DND-41 (cell line): Measurements from ENCODE around the gene EIPR1.

ENCODE experiments used
- ATAC-seq: fragments of 200-7000 bp; cut with Tn5 transposase; 3 replicates; pipeline ENCODE4 v1.9.1; 2021; ENCODE audit warnings: low read depth; ENCODE audit not compliant: insufficient read depth
- DNase-seq: peaks from one replicate; pipeline ENCODE4 v3.0.0-alpha.2; 2020
- H2AFZ ChIP-seq: 2 replicates; pipeline ENCODE4 v1.6.0; 2012; ENCODE audit warnings: low read depth, low read length
- H3K27ac ChIP-seq: 2 replicates; pipeline ENCODE4 v1.5.1; 2012; ENCODE audit warnings: low read length, inconsistent platforms
- H3K27me3 ChIP-seq: fragments of 200-600 bp; sonication (generic); 2 replicates; pipeline ENCODE4 v1.6.0; 2012; ENCODE audit warnings: low read length, mild to moderate bottlenecking, inconsistent platforms; ENCODE audit not compliant: insufficient read depth, poor library complexity
- H3K36me3 ChIP-seq: 2 replicates; pipeline ENCODE4 v1.5.1; 2012; ENCODE audit warnings: low read length, inconsistent platforms; ENCODE audit not compliant: insufficient read depth
- H3K4me1 ChIP-seq: 2 replicates; pipeline ENCODE4 v1.5.1; 2012; ENCODE audit warnings: mild to moderate bottlenecking, low read length; ENCODE audit not compliant: insufficient read depth
- H3K4me2 ChIP-seq: 2 replicates; pipeline ENCODE4 v1.6.0; 2012; ENCODE audit warnings: mild to moderate bottlenecking, moderate library complexity, low read length, inconsistent platforms; ENCODE audit not compliant: insufficient read depth
- H3K4me3 ChIP-seq, 2 experiments: fragments of 200-600 bp in 1 of 2; shearing (Covaris generic) in 1 of 2; 2 replicates each; pipeline ENCODE4 v1.5.1; 2012 to 2016; ENCODE audit warnings: inconsistent platforms in 2 of 2, low read length in 2 of 2, mild to moderate bottlenecking in 2 of 2, low read depth in 1 of 2, moderate library complexity in 1 of 2
- H3K79me2 ChIP-seq: 2 replicates; pipeline ENCODE4 v1.6.0; 2012; ENCODE audit warnings: low read length, inconsistent platforms; ENCODE audit not compliant: insufficient read depth
- H3K9ac ChIP-seq: 2 replicates; pipeline ENCODE4 v1.6.0; 2012; ENCODE audit warnings: low read depth, mild to moderate bottlenecking, inconsistent platforms, low read length, moderate library complexity
- H3K9me3 ChIP-seq: 2 replicates; pipeline ENCODE4 v1.5.1; 2012; ENCODE audit warnings: low read length, moderate library complexity, mild to moderate bottlenecking, inconsistent platforms; ENCODE audit not compliant: insufficient read depth, severe bottlenecking
- H4K20me1 ChIP-seq: 2 replicates; pipeline ENCODE4 v1.6.0; 2012; ENCODE audit warnings: low read length; ENCODE audit not compliant: insufficient read depth
- EZH2 ChIP-seq: IDR thresholded peaks from 3 replicates; pipeline ENCODE4 v1.6.1; 2012; ENCODE audit warnings: borderline replicate concordance, low read depth, mild to moderate bottlenecking, moderate library complexity, low read length, inconsistent platforms; ENCODE audit not compliant: severe bottlenecking
- TF ChIP-seq, protein P1 (sequence below): IDR thresholded peaks from 2 replicates; pipeline ENCODE4 v1.5.1; 2012; ENCODE audit warnings: borderline replicate concordance, low read length, moderate library complexity, mild to moderate bottlenecking; ENCODE audit not compliant: poor library complexity, severe bottlenecking; ENCODE audit errors: extremely low read depth

The EIPR1 gene

DNA sequence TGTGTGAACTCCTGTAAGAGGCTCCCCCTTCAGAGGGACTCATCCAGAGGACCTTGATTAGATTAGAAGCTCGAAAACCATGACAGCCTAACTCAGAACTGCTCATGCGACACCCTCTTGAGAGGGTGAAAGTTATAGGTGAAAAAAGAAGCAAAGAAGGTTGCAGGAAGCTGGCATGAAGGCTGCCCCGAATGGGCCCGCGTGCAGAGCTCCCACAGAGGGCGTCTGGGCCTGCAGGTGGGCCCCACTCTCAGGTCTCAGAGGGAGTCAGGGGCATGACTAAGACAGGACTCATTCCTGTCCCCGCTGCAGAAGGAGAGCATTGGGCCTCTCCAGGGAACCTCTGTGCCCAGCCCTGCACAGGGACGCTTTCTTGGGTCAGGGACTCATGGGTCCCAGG, 235.4 kb downstream of the EIPR1 start:
- DNase-seq (no peak), ATAC-seq (no peak)
- H3K4me3 ChIP-seq = no peak overlapping the region
- no peak overlapping the region for H3K4me2 ChIP-seq
- H3K27me3 ChIP-seq = no peaks in the 10 kb centered on the region
- no peak overlapping the region for H3K9ac ChIP-seq
- H2AFZ ChIP-seq = no peak overlapping the region
- no peaks in the 10 kb centered on the region for H3K36me3 ChIP-seq
- no peaks in the 10 kb centered on the region for H3K79me2 ChIP-seq
- no peaks in the 10 kb centered on the region for H4K20me1 ChIP-seq
- H3K4me1 ChIP-seq = no peaks in the 10 kb centered on the region
- no peak for TF ChIP-seq EZH2
- TF ChIP-seq, protein P1, sequence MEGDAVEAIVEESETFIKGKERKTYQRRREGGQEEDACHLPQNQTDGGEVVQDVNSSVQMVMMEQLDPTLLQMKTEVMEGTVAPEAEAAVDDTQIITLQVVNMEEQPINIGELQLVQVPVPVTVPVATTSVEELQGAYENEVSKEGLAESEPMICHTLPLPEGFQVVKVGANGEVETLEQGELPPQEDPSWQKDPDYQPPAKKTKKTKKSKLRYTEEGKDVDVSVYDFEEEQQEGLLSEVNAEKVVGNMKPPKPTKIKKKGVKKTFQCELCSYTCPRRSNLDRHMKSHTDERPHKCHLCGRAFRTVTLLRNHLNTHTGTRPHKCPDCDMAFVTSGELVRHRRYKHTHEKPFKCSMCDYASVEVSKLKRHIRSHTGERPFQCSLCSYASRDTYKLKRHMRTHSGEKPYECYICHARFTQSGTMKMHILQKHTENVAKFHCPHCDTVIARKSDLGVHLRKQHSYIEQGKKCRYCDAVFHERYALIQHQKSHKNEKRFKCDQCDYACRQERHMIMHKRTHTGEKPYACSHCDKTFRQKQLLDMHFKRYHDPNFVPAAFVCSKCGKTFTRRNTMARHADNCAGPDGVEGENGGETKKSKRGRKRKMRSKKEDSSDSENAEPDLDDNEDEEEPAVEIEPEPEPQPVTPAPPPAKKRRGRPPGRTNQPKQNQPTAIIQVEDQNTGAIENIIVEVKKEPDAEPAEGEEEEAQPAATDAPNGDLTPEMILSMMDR = no peak
- H3K9me3 ChIP-seq = peaks cover 7% of the 10 kb centered on the region
- H3K27ac ChIP-seq = no peak overlapping the region

DNA sequence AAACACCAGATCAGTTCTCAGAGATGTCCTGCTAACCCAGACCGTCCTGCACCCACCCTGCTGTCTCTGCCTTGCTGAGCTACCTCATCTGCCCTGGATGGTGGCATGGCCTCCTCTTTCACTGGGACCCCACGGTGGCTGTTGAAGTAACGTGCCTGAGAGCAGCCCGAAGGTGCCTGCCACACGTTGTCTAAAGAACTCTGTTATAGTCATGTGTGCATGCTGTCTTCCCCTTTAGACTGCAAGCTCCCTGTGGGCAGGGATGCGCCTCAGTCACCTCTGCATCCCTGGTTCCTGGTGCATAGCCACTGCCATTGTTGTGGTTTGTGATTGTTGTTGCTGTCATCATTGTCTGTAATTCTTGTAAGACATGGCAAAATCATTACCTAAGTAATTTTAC, 235.9 kb downstream of the EIPR1 start:
- no peak overlapping the region for H3K4me3 ChIP-seq
- H3K27ac ChIP-seq = no peak overlapping the region
- H3K27me3 ChIP-seq = no peaks in the 10 kb centered on the region
- no peaks in the 10 kb centered on the region for H3K36me3 ChIP-seq
- no peaks in the 10 kb centered on the region for H4K20me1 ChIP-seq
- H3K4me1 ChIP-seq = no peaks in the 10 kb centered on the region
- TF ChIP-seq EZH2 = no peak
- TF ChIP-seq, protein P1 = no peak
- H2AFZ ChIP-seq = no peak overlapping the region
- no peak overlapping the region for H3K4me2 ChIP-seq
- H3K79me2 ChIP-seq = no peaks in the 10 kb centered on the region
- DNase-seq = no peak
- ATAC-seq = no peak
- H3K9ac ChIP-seq = no peak overlapping the region
- H3K9me3 ChIP-seq = peaks cover 7% of the 10 kb centered on the region

DNA sequence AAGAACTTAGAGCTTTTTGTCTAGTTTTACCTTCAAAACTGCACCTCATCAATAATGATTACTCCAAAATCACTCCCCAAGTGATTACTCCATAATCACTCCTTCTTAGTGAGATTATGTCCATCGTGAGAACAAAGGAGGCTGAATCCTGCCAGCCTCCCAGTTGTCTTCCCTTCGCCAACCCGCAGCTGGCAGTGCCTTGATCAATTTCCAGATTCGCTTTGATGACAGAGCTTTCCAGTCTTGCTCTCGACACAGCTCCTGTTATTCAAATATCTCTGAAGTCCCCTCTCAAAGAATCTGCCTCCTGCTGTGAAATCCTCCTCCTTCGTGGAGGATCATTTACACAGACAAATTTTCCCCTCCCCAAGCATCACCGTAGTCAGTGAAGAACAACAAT, 237.7 kb downstream of the EIPR1 start:
- no peak for DNase-seq
- TF ChIP-seq, protein P1 = no peak
- TF ChIP-seq EZH2 = no peak
- Histone ChIP-seq H3K4me2 (no peak overlapping the region), H2AFZ (no peak overlapping the region), H3K9ac (no peak overlapping the region), H3K79me2 (no peaks in the 10 kb centered on the region), H3K36me3 (no peaks in the 10 kb centered on the region), H3K4me1 (no peaks in the 10 kb centered on the region), H3K27me3 (no peaks in the 10 kb centered on the region), H3K4me3 (no peak overlapping the region), H4K20me1 (no peaks in the 10 kb centered on the region), H3K27ac (no peak overlapping the region), H3K9me3 (peaks cover 7% of the 10 kb centered on the region)
- ATAC-seq = no peak
